ES-I3 (cell line): ENCODE data around the gene PTPRG.
A peak's percentile ranks its signal among the peaks of the same experiment; 100 is the strongest.

Experiments used
- H3K36me3 ChIP-seq: 2 replicates; pipeline ENCODE4 v1.6.1; 2013; ENCODE audit warnings: mild to moderate bottlenecking, low read length, control low read depth, moderate library complexity; ENCODE audit not compliant: insufficient read depth
- H3K4me1 ChIP-seq: 2 replicates; pipeline ENCODE4 v1.6.1; 2013; ENCODE audit warnings: mild to moderate bottlenecking, control low read depth, low read length; ENCODE audit not compliant: insufficient read depth
- H3K9ac ChIP-seq: 2 replicates; pipeline ENCODE4 v1.6.1; 2013; ENCODE audit warnings: low read depth, mild to moderate bottlenecking, low read length, moderate library complexity
- H3K9me3 ChIP-seq: 2 replicates; pipeline ENCODE4 v1.6.1; 2013; ENCODE audit warnings: mild to moderate bottlenecking, low read length, moderate library complexity; ENCODE audit not compliant: control insufficient read depth, insufficient read depth

The PTPRG gene

DNA sequence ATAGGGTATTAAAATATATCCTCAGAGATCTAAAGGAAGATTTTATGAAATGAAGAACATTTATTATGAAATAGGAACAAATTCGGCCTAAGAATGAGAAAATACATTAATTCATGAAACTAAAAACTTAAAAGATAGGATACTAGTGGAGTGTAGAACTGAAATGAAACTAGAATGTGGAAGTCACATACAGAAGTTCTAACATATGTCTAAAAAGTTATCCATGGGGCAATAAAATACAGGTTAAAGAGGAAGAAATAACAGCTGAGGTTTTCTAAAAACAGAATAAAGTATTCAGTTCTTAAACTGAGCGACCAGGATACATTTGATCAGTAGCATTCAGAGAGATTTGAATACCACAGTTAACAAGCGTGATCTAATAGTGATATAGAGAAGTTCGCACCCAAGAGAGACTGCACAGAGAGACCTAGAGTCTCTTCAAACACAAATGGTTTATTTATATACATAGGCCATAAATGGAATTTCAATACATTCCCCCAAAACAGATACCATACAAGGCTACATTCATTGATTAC is 726.1 kb downstream of the PTPRG start:
- Histone ChIP-seq H3K36me3 (peaks cover 9% of the 10 kb centered on the region; the same call in 1 of the 2 replicates), H3K9me3 (no peaks in the 10 kb centered on the region; the same call in 1 of the 2 replicates), H3K4me1 (no peaks in the 10 kb centered on the region), H3K9ac (no peak overlapping the region)

DNA sequence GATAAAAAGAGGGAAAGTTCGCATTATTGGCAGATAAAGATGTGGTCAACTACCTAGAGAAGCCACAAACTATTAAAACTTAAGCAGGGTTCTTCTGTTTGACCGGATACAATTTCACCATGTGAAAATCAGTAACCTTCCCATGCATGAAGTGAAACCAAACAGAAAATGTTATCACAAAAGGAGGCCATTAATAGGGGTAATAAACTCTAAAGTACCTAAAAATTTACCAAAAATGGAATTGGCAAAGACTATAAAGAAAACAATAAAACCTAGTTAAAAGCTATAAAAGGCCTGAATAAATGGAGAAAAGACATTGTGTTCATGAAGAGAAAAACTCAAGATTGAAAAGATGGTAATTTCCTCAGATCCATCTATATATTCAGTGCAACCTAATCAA is 728.6 kb downstream of the PTPRG start:
- Histone ChIP-seq H3K9ac (no peak overlapping the region), H3K9me3 (no peaks in the 10 kb centered on the region), H3K36me3 (peaks cover 10% of the 10 kb centered on the region; the same call in 1 of the 2 replicates), H3K4me1 (no peaks in the 10 kb centered on the region)

DNA sequence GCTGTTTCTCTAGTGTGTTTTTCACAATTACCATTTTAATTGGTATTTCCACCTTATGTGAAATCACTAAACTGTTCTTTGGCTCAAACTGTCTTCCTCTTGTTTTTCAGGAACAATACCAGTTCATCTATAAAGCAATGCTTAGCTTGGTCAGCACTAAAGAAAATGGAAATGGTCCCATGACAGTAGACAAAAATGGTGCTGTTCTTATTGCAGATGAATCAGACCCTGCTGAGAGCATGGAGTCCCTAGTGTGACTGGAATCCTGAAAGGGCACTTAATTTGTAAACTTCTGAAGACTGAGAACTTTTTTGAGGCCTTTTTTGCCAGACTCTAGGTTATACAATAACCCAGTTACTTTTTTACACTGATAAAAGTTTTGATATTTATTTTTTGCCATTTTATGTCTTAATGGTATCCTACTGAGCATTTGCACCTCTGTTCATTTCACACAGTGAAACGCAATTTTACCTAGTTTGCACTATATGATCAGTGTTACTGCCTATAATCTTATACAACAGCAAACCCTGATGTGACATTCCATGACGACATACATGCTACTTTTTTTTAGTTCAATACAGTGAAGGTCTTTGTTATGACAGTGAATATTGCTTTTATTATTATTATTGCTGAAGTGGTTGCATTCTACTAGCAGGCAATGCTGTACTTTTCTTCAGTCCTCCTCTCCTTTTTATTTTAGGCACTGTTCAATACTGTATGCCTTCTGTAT is 731.8 kb downstream of the PTPRG start:
- Histone ChIP-seq H3K4me1 (no peaks in the 10 kb centered on the region), H3K9me3 (no peaks in the 10 kb centered on the region), H3K36me3 (peaks cover 10% of the 10 kb centered on the region; the same call in 1 of the 2 replicates), H3K9ac (no peak overlapping the region)

DNA sequence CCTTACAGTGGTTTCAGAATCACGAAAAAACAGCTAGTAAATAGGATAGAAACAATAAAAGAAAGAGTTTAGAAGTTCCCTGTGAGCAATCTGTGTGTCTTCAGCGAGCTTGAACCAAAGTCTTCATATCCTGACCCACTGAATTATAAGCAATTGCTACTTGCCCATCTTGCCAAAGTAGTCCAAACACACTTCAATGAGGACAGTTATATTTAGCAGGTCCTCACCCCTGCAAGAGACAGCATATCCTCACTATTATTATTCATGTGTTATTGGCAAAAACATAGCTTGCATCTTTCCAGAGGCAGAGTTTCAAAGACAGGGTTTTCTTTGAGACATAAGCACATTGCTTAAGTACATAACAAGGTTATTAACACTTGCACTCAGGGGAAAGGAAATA is 734.2 kb downstream of the PTPRG start:
- Histone ChIP-seq H3K9ac (no peak overlapping the region), H3K4me1 (no peaks in the 10 kb centered on the region), H3K9me3 (no peaks in the 10 kb centered on the region), H3K36me3 (peaks cover 10% of the 10 kb centered on the region; the same call in 1 of the 2 replicates)

DNA sequence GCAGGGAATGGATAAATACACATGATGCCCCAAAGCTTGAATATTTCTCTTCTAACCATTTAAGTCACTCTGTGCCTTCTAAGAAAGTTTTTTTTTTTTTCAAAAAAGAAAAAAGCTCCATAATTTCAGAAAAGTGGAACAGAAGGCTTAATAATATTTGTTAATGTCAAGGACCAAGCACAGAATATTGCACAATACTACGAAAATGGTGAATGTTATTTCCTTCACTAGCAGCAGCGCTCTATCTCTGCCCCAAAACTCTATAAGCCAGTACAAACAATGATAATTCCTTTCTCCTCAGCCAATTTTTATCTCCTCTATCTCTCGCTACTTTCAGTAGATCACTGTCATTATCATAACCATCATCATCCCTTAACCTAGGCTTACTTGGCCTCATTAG is 739.2 kb downstream of the PTPRG start:
- H3K9me3 ChIP-seq, result no peaks in the 10 kb centered on the region; the same call in 1 of the 2 replicates
- peaks cover 5% of the 10 kb centered on the region; the same call in 1 of the 2 replicates for H3K36me3 ChIP-seq
- H3K9ac ChIP-seq, result no peak overlapping the region
- no peaks in the 10 kb centered on the region for H3K4me1 ChIP-seq

DNA sequence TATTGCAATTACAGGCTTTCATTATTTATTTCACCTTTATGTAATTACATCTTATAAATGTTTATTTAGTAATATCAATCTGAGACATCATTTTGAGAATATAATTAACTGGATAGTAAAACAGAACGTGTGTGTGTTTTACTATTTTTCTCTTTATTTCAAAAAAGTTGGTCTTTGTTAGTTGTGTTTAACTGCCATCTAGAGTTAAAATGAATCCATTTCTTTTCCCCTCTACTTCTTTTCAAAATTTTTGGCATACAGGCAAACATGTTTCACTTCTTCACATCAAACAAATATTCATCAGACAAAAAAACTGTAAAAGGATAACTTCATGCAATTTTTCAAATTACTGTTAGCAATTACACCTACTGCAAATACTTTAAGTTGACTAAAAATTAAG is 750.8 kb downstream of the PTPRG start:
- Histone ChIP-seq H3K4me1 (no peaks in the 10 kb centered on the region; the same call in 1 of the 2 replicates), H3K36me3 (no peaks in the 10 kb centered on the region), H3K9me3 (no peaks in the 10 kb centered on the region)

DNA sequence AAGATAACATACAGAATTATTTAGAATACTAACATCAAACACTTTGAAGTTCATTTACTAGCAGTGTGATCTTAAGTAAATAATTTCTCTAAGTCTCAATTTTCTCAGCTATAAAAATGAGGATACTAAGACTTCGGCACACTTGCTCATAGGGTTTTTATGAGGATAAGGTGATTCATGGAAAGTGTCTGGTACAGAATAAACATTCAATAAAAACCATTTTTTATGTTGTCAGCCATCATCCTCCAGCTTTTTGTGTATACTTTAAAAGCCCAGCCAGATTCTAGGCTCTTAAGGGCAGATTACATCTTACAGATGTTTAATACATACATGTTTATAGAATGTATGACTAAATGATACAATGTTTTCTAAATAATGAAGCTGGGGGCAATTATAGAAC is 755.2 kb downstream of the PTPRG start:
- no peaks in the 10 kb centered on the region for H3K36me3 ChIP-seq
- no peaks in the 10 kb centered on the region; the same call in 1 of the 2 replicates for H3K4me1 ChIP-seq
- peaks cover 7% of the 10 kb centered on the region; the same call in 1 of the 2 replicates for H3K9me3 ChIP-seq
- no peak overlapping the region for H3K9ac ChIP-seq

More for the DNA sequence above, 750.8 kb downstream of the PTPRG start:
- no peak overlapping the region for H3K9ac ChIP-seq

DNA sequence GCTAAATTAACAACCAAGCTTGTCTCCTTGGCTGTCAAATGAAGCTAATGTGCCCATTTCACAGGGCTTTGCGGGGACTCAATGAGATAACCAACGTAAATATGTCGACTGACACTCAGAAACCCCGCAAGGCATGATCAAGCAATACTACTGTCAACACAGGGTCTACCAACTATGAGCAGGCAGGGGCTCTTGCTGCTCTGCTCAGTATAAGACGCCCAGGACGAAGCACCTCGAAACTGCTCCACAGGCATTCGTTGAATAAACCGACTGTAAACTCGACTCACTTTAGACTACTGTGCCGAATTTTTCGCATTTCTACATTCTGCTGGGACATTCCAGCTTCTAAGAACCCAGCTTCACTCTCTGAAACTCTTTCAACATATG is 757.0 kb downstream of the PTPRG start:
- H3K36me3 ChIP-seq, result no peaks in the 10 kb centered on the region
- peaks cover 7% of the 10 kb centered on the region; the same call in 1 of the 2 replicates for H3K9me3 ChIP-seq
- peak overlapping the region; percentile 77 for H3K9ac ChIP-seq
- H3K4me1 ChIP-seq, result no peaks in the 10 kb centered on the region; the same call in 1 of the 2 replicates

DNA sequence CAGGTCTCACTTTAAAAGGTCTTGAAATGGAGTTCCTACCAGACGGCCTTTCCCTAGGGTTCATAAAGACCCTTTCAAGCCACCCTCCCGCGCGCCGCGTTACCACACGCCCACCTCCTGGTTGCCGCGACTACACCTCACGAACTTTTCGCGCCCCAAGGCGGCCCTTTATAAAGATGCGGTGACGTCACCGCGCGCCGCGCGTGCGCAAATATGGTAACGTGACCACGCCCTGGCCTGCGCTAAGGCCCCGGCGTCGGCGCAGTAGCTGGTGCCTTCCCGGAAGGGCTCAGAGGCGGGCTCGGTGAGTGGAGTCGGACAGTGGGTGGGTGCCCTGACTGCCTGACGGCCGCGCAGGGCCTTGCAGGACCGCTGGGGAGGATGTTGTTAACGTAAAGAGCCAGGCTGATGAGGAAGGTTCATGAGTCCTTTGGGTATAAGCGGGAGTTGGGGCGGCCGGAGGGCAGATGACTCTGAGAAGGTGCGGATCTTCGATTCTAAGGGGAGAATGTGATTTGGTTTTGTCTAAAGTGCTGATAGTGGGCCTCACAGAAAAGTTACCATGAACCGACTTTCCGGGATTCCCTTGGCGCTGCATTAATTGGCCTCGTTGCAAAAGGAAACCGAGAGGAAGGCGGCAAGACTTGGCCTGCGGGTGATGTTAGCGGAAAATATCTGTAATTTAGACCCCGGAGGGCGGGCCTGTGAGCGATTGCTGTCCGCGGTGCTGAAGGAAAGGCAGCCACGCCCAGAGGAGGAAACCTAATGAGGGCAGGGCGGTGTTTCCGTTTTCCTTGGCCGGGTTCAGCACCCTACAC is 757.6 kb downstream of the PTPRG start:
- H3K4me1 ChIP-seq, result no peaks in the 10 kb centered on the region
- peak overlapping the region; percentile 77 for H3K9ac ChIP-seq
- H3K9me3 ChIP-seq, result peaks cover 7% of the 10 kb centered on the region; the same call in 1 of the 2 replicates
- H3K36me3 ChIP-seq, result no peaks in the 10 kb centered on the region

DNA sequence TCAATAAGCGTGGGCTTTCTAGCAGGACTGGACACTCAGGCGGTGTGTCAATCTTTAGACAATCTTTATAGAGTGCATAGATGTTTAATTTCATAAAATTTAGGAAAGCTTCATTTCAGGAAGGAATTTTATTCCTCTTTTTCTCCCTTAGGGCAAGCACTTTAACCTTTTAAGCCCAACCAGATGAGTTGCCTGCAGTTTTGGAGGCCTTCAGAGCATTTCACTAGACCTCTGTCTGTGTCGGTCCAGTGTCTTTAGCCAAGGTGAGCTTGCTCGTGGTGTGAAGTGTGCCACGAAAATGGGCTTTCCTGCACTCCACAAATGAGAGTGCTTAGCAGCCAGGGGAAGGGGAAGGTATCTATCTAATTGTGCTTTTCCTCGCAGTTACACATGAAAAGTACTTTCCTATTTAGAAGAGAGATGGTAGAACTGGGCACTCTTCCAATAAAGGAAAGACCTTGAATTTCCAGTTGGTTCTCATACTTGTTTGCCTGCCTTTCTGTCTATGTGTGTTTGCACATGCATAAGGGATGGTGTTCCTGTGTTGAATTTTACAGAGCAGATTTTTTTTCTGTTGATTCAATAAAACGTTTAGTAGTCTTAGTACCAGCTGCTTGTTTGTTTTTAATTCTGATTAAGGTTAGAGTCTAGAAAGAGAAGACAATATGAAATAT is 758.3 kb downstream of the PTPRG start:
- Histone ChIP-seq H3K9me3 (peaks cover 7% of the 10 kb centered on the region; the same call in 1 of the 2 replicates), H3K4me1 (no peaks in the 10 kb centered on the region), H3K9ac (no peak overlapping the region; the same call in 1 of the 2 replicates), H3K36me3 (no peaks in the 10 kb centered on the region)

DNA sequence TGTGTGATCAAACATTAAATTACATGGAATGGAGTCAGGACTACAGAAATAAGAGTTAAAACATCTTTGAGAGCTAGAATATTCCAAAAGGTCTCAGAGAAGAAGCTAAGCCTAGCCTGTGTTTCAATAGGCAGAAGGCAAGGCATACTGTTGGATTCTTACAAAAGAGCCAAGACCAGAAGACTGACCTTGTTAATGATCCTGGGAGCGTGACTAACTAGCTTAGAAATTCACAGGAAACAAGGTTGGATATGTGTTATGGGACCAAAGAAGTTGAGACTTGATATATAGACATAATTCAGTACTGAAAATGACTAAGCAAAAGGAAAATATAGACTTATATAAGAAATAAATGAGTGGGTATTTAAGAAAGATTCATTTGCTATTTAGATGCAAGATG is 761.9 kb downstream of the PTPRG start:
- no peaks in the 10 kb centered on the region; the same call in 1 of the 2 replicates for H3K36me3 ChIP-seq
- H3K9me3 ChIP-seq, result peaks cover 7% of the 10 kb centered on the region; the same call in 1 of the 2 replicates
- H3K4me1 ChIP-seq, result no peaks in the 10 kb centered on the region
- no peak overlapping the region for H3K9ac ChIP-seq

DNA sequence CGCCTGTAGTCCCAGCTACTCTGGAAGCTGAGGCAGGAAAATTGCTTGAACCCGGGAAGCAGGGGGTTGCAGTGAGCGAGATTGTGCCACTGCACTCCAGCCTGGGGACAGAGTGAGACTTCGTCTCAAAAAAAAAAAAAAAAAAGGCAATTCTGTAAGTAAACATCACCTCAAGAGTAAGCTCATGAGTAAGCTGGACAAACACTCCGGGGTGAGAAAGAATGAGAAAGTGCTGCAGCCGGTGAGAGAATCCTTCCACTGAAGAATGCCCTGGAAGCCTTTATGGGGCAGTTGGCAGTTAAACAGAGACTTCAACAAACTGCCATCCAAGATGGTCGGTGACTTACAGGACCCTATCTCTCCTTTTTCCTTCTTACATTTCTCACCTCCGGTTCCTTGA is 764.5 kb downstream of the PTPRG start:
- no peaks in the 10 kb centered on the region; the same call in 1 of the 2 replicates for H3K36me3 ChIP-seq
- H3K4me1 ChIP-seq, result no peaks in the 10 kb centered on the region
- no peaks in the 10 kb centered on the region for H3K9me3 ChIP-seq
- no peak overlapping the region for H3K9ac ChIP-seq

DNA sequence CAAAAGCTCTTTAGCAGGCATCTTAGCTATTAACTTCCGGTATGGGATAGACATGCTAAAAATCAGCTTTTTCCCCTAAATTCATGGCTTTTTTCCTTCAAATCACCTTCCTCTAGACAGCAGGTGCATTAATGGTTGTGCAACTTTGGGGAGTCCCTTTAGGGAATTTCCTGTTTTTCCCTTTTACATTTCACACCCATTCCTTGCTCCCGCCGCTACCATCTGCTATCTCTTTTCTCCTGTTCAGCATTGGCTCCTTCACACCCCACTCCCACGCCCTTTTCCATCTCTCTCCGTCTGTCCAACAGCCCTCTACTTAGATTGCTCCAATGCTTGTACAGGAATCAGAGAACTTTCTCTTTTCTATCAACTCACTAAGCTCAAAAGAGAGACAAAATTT is 768.6 kb downstream of the PTPRG start:
- Histone ChIP-seq H3K9me3 (no peaks in the 10 kb centered on the region), H3K4me1 (peaks cover 9% of the 10 kb centered on the region; the same call in 1 of the 2 replicates)

DNA sequence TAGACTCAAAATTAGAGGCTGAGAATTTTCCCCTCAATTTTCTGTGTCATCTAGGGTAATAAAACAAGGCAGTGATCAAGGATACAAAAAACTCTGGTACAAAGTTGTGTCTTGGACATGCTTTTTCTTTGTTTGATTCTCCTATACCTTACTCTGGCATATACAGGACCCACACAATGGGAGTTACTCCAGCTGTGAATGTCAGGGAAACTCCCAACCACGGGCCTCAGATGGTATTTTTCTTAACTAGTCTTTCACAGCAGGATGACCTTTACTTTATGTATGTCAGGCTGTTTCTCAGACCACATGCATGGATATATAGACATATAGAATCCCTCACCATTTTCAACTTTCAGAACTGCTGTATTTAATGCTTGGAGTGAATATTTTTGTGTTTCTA is 770.6 kb downstream of the PTPRG start:
- peaks cover 10% of the 10 kb centered on the region; the same call in 1 of the 2 replicates for H3K4me1 ChIP-seq
- no peaks in the 10 kb centered on the region for H3K9me3 ChIP-seq
- no peak overlapping the region for H3K9ac ChIP-seq

More for the DNA sequence above, 768.6 kb downstream of the PTPRG start:
- H3K9ac ChIP-seq, result no peak overlapping the region
- no peaks in the 10 kb centered on the region; the same call in 1 of the 2 replicates for H3K36me3 ChIP-seq

More for the DNA sequence above, 770.6 kb downstream of the PTPRG start:
- no peaks in the 10 kb centered on the region for H3K36me3 ChIP-seq
